Astrocyte of the cerebellum (primary cell): ENCODE data around the gene CNTN3.

ENCODE experiments used
- DNase-seq: peaks from one replicate; pipeline ENCODE4 v3.0.0-alpha.2; 2011; ENCODE audit warnings: low read depth
- H3K4me3 ChIP-seq: 2 replicates; pipeline ENCODE4 v1.5.1; 2011; ENCODE audit warnings: mild to moderate bottlenecking, low read depth, low read length, moderate library complexity
- in situ Hi-C: cut with HindIII; loops from 2 replicates; pipeline ENCODE4 v1.10.0; 2017; ENCODE audit warnings: low sequenced_read_pairs
- TF ChIP-seq, protein P1 (sequence below): IDR thresholded peaks from 2 replicates; pipeline ENCODE4 v1.5.1; 2012; ENCODE audit warnings: low read length, low read depth, moderate library complexity, mild to moderate bottlenecking; ENCODE audit errors: missing control alignments

Gene CNTN3

DNA sequence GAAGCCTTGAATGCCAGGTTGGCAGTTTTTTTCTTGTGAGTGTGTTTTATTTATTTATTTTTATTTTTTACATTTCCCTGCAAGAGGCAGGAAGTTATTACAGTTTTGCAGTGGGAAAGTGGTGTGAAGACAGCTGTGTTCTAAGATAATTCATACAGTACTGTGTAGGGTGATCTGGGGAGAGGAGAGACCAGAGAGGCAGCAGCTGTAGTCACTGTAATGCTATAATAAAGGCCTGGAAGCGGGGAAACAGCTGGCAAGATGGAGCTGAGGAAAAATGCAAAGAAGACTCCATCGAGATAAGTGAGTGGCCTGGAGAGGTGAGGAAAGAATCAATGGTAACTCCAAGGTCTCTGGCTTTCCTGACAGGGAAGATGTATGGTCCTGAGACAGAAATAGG is 23.1 kb downstream of the CNTN3 start:
- no peak for DNase-seq
- in situ Hi-C loops, result no loop called here
- TF ChIP-seq, protein P1, sequence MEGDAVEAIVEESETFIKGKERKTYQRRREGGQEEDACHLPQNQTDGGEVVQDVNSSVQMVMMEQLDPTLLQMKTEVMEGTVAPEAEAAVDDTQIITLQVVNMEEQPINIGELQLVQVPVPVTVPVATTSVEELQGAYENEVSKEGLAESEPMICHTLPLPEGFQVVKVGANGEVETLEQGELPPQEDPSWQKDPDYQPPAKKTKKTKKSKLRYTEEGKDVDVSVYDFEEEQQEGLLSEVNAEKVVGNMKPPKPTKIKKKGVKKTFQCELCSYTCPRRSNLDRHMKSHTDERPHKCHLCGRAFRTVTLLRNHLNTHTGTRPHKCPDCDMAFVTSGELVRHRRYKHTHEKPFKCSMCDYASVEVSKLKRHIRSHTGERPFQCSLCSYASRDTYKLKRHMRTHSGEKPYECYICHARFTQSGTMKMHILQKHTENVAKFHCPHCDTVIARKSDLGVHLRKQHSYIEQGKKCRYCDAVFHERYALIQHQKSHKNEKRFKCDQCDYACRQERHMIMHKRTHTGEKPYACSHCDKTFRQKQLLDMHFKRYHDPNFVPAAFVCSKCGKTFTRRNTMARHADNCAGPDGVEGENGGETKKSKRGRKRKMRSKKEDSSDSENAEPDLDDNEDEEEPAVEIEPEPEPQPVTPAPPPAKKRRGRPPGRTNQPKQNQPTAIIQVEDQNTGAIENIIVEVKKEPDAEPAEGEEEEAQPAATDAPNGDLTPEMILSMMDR, result no peak
- H3K4me3 ChIP-seq, result no peak overlapping the region

DNA sequence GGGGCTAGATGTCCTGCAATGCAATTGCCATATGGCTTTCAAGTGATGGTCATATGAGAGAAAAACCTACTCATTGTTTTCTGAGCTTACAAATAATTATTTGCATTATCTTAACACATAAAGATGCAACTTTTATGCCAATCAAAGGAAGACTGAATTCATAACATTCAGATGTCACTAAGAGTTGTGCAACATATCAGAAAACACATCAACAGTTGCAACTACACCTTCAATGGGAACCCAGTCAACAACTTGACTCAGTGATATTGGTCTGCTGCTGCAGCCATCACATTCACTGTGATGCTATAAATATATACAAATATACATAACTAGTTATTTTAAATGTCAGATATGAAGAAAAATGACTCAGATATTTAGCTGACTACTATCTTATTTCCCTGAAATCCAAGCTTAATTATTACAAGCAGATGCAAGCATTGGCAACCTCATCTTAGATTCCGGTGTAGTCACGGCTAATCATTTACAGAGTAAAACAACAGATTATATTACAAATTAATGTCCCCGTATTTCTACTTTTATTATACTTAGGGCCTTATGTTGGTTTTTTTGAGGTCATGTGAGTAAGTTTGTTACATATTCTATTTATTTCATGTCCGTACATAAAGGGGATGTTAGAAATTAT is 23.7 kb downstream of the CNTN3 start:
- TF ChIP-seq, protein P1, result no peak
- in situ Hi-C loops, result no loop called here

DNA sequence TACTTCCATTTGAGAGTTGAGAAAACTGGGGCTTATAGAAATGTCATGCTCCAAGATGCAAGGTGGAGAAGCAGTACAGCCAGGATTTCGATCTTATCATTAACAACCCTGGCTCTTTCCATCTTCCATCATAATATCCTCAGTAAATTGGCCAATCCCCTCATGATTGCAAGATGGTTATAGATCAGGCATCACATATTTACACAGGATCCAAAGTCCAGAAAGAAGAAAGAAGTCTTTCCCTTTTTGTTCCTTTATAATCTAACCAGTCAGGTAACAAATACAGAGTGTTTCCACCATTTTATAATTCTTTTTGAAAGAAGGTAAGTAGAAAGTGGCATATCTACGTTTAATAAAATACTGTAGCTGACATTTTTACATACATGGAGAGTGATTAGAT is 29.7 kb downstream of the CNTN3 start:
- in situ Hi-C loops, result no loop called here
- TF ChIP-seq, protein P1, result no peak
- H3K4me3 ChIP-seq, result no peak overlapping the region
- no peak for DNase-seq

More for the DNA sequence above, 23.7 kb downstream of the CNTN3 start:
- DNase-seq, result no peak
- no peak overlapping the region for H3K4me3 ChIP-seq

DNA sequence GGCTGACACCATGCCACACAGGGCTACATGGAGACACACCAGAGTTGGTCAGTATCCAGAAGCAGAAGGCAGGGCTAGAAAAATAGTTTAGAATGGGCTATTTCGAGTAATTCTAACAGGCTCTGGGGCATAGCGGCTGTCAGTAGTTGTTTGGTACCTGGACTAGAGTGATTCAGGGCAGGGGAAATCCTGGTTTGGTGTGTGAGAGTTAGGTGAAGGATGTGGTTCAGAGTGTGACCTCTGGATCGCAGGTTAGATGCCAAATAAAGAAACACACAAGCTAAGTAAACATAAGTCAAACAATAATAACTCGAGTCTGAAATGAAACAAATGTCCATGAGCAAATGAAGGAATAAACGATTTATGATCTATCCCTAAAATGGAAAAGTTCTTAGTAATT is 31.5 kb downstream of the CNTN3 start:
- H3K4me3 ChIP-seq, result no peak overlapping the region
- in situ Hi-C loops, result no loop called here
- no peak for DNase-seq
- TF ChIP-seq, protein P1, result no peak

DNA sequence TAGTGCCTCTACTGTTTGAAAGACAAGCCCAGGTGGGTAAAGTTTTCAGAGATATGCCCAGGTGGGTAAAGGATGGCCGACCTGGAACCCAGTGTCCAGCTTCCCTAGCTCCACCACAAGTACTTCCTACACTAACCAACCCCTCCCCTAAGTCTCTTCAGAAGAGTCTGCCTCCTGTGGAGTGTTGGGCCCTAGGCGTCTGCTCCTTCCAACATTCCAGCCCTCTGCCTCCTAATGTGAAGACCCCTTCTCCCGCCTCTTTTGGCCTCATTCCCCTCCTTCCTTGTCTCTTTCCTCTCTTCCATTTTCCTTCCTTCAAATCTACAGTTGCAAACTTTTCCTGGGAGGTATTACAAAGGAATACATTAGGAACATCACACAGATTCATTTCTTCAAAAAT is 38.6 kb downstream of the CNTN3 start:
- in situ Hi-C loops, result no loop called here
- no peak for DNase-seq
- TF ChIP-seq, protein P1, result no peak
- no peak overlapping the region for H3K4me3 ChIP-seq

DNA sequence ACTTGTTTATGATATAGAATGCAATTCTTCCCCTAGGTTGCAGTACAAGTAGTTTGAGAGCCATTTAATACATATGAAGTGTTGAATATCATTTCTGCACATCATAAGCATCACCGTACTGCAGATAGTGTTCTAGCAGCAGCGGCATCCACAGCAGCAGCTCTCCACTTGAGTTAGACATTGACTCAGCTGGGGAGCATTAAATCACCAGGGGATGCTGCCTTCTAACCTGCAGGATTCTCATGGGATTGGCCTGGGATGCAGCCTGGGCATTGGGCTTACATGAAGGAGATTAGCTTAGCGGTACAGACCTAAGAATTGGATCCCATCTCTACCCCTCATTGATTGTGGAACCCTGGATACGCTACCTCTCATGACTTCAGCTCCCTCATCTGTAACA is 43.3 kb downstream of the CNTN3 start:
- H3K4me3 ChIP-seq, result no peak overlapping the region
- in situ Hi-C loops, result no loop called here
- TF ChIP-seq, protein P1, result no peak
- DNase-seq, result no peak
